Measurements from ENCODE around the gene PRKAG1.

DNA sequence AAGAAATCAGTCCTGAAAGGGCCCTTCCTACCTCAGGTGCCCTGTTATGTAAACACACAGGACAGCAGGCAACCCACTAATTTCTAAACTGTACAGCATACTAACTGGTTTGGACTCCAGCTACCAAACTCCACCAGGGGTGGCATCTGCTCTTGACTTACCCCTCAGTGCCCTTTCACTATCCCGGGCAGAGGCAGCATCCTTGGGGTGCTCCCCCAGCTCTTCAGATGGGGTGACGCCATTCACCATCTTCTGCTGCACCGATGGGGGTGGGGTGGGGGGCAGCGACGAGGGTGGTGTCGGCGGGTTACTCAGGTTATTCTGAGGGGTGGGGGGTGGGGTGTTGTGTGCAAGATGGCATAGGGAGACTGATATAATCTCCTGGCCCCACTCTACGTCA, 11.5 kb upstream of the PRKAG1 start:
- TF ChIP-seq, protein P1, sequence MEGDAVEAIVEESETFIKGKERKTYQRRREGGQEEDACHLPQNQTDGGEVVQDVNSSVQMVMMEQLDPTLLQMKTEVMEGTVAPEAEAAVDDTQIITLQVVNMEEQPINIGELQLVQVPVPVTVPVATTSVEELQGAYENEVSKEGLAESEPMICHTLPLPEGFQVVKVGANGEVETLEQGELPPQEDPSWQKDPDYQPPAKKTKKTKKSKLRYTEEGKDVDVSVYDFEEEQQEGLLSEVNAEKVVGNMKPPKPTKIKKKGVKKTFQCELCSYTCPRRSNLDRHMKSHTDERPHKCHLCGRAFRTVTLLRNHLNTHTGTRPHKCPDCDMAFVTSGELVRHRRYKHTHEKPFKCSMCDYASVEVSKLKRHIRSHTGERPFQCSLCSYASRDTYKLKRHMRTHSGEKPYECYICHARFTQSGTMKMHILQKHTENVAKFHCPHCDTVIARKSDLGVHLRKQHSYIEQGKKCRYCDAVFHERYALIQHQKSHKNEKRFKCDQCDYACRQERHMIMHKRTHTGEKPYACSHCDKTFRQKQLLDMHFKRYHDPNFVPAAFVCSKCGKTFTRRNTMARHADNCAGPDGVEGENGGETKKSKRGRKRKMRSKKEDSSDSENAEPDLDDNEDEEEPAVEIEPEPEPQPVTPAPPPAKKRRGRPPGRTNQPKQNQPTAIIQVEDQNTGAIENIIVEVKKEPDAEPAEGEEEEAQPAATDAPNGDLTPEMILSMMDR (IDR thresholded peaks at IDR 0.05): no peak
- no peak for TF ChIP-seq EP300 (IDR thresholded peaks at IDR 0.05)
- no peak for TF ChIP-seq POLR2AphosphoS5 (IDR thresholded peaks at IDR 0.05)
- no peak for TF ChIP-seq POLR2A (IDR thresholded peaks at IDR 0.05)
